ENCODE data around the gene PPP1R12C. TPM values are rescaled to one million over a fixed set of nuclear protein-coding genes. Genes with fewer than 3 reads are reported as not detected.

Gene PPP1R12C
- total and polyA plus RNA-seq, 12 donors: 134 to 283 (median 201) TPM

- no peaks in the 10 kb centered on the region for H3K36me3 ChIP-seq
- WGBS, 2 donors: 35 to 38% methylated on average over 42 of the region's 42 CpGs
- intact Hi-C loops (cut with DNase I): no loop called here
- no peak for DNase-seq
- H3K4me3 ChIP-seq: no peak overlapping the region
- no peak for ATAC-seq
- no peak overlapping the region for H3K27ac ChIP-seq
- no peak for TF ChIP-seq CTCF (IDR thresholded peaks at IDR 0.05)
- H3K4me1 ChIP-seq: peaks cover 11 to 54% (median 41%) of the 10 kb centered on the region in 9 donors
- H3K9me3 ChIP-seq: no peaks in the 10 kb centered on the region
- peaks cover 31 to 95% (median 76%) of the 10 kb centered on the region in 7 donors for H3K27me3 ChIP-seq
Observed at GRCh38 chr19:55083004-55083850, 34.2 kb downstream of the PPP1R12C start.

GRCh38 chr19:55082020-55082851 lies 35.2 kb downstream of the PPP1R12C start:
- Histone ChIP-seq H3K4me3 (peak overlapping the region in 8 of 10 donors; percentile 25 to 66 (median 54)), H3K9me3 (no peaks in the 10 kb centered on the region), H3K4me1 (peaks cover 6 to 44% (median 31%) of the 10 kb centered on the region in 9 donors), H3K27me3 (peaks cover 31 to 85% (median 77%) of the 10 kb centered on the region in 7 donors), H3K27ac (no peak overlapping the region), H3K36me3 (no peaks in the 10 kb centered on the region)
- DNase-seq: peak in 1 of 2 donors; percentile 47
- intact Hi-C loops (cut with DNase I): no loop called here
- 5 to 6% methylated on average over 63 to 64 of the region's 64 CpGs for WGBS, 2 donors
- peak in 1 of 8 donors; percentile 7 for ATAC-seq
- TF ChIP-seq CTCF (IDR thresholded peaks at IDR 0.05): no peak

DNA sequence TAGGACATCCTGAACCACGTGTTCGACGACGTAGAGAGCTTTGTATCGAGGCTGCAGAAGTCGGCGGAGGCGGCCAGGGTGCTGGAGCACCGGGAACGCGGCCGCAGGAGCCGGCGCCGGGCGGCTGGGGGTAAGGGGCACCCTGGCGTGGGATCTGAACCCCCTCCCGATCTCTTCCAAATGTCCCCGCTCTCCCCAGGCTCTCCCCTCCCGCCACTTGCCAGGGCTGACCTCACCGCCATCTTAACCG lies 35.7 kb downstream of the PPP1R12C start:
- intact Hi-C loops (cut with DNase I): no loop called here

More for the DNA sequence above, 35.7 kb downstream of the PPP1R12C start:
- DNase-seq: no peak
- Histone ChIP-seq H3K9me3 (no peaks in the 10 kb centered on the region), H3K4me1 (peaks cover 6 to 39% (median 27%) of the 10 kb centered on the region in 9 donors), H3K4me3 (peak overlapping the region in 8 of 10 donors; percentile 25 to 66 (median 54)), H3K36me3 (no peaks in the 10 kb centered on the region), H3K27me3 (peaks cover 31 to 83% (median 79%) of the 10 kb centered on the region in 7 donors), H3K27ac (no peak overlapping the region)
- 2 to 3% methylated on average over 22 of the region's 22 CpGs for WGBS, 2 donors
- ATAC-seq: peak in 2 of 8 donors; percentile 1 to 3
- no peak for TF ChIP-seq CTCF (IDR thresholded peaks at IDR 0.05)

Measured in heart right ventricle (tissue), 16 donors.